WI38 (cell line): Measurements from ENCODE around the gene ZNF311.
"Not testable (repeated sequence)": the region's sequence is repeated elsewhere in the genome, so short reads cannot be mapped to it uniquely, and the experiment has no call there.

ENCODE experiments used
- H3K4me3 ChIP-seq: 2 replicates; pipeline ENCODE4 v1.5.1; 2011; ENCODE audit warnings: low read depth, mild to moderate bottlenecking, control low read depth, low read length
- TF ChIP-seq, protein P1 (sequence below): IDR thresholded peaks from 2 replicates; pipeline ENCODE4 v1.5.1; 2012; ENCODE audit warnings: low read depth, mild to moderate bottlenecking, control low read depth, low read length

Gene ZNF311

DNA sequence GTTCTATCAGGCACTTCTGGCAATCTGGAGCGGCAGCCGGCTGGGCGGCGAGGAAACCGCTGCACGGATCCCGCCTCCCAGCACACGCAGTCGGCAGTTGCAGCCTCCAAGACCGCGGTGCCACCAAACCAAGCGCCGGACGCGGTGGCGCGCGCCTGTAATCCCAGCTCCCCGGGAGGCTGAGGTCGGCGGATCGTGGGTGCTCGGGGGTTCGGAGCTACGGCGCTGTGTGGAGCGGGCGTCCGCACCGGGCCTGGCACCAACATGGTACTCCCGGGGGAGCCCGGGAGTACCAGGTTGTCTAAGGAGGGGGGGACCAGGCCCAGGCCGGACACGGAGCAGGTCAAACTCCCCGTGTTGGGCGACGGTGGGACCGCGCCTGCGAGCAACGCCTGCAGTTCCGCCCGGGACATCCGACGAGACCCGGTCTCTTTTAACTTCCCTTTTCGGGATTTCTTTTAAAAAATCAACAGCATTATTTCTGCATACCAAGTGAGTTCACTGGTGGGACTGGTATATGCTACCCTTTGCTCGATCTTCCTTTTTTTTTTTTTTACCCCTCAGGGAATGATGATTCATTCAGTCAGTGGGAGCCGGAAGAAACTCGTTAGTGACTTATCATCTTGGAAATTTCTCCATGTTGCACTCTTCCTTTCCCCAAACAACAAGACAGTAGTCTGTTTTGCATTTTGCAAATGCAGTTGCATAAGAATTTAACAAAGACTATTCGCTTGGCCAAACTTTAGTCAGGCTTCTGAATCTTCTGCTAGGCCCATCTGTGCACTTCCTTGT lies 27.6 kb downstream of the ZNF311 start:
- peak overlapping the region; percentile 28 for H3K4me3 ChIP-seq
- TF ChIP-seq, protein P1, sequence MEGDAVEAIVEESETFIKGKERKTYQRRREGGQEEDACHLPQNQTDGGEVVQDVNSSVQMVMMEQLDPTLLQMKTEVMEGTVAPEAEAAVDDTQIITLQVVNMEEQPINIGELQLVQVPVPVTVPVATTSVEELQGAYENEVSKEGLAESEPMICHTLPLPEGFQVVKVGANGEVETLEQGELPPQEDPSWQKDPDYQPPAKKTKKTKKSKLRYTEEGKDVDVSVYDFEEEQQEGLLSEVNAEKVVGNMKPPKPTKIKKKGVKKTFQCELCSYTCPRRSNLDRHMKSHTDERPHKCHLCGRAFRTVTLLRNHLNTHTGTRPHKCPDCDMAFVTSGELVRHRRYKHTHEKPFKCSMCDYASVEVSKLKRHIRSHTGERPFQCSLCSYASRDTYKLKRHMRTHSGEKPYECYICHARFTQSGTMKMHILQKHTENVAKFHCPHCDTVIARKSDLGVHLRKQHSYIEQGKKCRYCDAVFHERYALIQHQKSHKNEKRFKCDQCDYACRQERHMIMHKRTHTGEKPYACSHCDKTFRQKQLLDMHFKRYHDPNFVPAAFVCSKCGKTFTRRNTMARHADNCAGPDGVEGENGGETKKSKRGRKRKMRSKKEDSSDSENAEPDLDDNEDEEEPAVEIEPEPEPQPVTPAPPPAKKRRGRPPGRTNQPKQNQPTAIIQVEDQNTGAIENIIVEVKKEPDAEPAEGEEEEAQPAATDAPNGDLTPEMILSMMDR: no peak

DNA sequence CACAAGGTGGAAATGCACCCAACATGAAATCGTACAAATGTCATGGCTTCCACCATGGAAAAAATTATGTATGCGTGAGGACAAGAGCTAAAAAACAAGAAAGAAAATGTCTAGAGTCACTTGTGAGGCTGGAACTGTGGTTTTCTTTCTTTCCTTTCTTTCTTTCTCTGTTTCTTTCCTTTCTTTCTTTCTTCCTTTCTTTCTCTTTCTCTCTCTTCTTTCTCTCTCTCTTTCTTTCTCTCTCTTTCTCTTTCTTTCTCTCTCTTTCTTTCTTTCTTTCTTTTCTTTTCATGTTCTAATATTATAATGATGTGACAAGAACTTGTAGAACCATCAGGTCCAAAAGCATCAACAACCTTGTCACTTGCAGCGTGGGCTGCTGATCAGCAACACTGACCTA lies 28.4 kb downstream of the ZNF311 start:
- no peak overlapping the region for H3K4me3 ChIP-seq
- TF ChIP-seq, protein P1: no peak

DNA sequence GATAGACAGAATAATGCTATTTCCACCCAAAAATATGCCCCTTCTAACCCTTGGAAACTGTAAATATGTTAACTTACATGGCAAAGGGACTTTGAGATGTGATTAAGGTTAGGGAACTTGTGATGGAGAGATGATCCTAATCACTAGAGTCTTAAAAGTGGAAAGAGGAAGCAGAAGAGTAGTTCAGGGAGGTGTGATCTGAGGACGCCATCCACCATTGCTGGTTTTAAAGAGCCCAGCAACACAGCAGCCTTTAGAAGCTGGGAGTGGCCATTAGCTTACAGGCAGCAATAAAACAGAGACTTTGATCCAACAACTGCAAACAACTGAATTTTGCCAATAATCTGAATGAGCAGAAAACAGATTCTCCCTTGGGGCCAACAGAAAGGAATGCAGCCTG lies 30.6 kb downstream of the ZNF311 start:
- TF ChIP-seq, protein P1: no peak

DNA sequence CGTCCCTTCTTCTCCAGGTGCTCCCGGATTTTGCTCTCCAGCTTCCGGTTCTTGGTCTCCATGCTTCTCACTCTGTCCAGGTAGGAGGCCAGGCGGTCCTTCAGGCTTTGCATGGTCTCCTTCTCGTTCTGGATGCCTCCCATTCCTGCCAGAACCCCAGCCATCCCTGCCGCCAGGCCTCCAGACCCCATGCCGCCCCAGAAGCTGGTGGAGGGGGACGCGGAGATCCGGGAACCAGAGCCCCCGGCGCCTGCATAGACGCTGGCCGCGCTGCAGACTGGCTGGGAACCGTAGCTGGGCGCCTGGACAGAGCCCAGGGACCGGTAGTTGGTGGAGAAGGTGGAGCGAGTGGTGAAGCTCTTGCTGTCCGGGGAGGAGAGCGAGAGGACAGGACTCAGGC lies 35.1 kb downstream of the ZNF311 start:
- not testable (repeated sequence) for H3K4me3 ChIP-seq

More for the DNA sequence above, 30.6 kb downstream of the ZNF311 start:
- no peak overlapping the region for H3K4me3 ChIP-seq

DNA sequence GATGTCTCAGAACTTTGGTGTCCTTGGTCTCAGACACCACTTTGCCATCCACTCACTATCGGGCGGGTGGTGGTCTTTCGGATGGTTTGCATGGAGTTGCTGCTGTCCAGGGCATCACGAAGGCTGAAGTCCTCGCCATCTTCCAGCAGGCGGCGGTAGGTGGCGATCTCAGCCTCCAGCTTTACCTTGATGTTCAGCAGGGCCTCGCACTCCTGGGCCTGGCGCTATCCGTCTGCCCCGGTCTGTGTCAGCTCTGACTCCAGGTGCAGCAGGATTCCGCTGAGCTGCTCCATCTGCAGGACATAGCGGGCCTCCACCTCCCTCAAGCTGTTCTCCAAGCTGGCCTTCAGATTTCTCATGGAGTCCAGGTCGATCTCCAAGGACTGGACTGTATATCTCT lies 36.0 kb downstream of the ZNF311 start:
- TF ChIP-seq, protein P1: no peak
- H3K4me3 ChIP-seq: no peak overlapping the region

DNA sequence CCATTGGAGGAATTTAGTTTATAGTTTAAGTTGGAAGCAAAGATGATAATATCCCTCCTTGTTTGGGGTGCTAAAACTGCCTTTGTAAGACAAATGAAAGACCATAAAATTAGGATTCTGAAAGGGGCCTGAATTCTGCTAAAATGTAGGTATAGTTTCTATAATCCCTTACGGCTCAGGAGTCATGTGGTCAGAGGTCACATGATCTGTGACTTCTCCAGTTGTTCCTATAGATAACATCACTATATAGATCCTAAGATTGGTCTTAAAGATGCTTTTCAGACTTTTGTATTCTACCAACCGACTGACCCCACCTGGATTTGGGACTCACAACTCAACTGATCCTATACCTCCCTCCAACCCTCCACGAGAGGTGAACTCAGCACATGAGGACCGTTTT lies 36.6 kb downstream of the ZNF311 start:
- TF ChIP-seq, protein P1: no peak
- no peak overlapping the region for H3K4me3 ChIP-seq

DNA sequence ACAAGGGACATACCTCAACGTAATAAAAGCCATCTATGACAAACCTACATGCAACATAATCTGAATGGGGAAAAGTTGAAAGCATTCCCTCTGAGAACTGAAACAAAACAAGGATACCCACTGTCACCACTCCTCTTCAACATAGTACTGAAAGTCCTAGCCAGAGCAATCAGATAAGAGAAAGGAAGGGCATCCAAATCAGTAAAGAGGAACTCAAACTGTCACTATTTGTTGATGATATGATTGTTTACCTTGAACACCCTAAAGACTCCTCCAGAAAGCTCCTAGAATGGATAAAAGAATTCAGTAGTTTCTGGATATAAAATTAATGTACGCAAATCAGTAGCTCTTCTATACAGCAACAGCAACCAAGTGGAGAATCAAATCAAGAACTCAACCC lies 39.4 kb downstream of the ZNF311 start:
- H3K4me3 ChIP-seq: no peak overlapping the region
- TF ChIP-seq, protein P1: no peak

DNA sequence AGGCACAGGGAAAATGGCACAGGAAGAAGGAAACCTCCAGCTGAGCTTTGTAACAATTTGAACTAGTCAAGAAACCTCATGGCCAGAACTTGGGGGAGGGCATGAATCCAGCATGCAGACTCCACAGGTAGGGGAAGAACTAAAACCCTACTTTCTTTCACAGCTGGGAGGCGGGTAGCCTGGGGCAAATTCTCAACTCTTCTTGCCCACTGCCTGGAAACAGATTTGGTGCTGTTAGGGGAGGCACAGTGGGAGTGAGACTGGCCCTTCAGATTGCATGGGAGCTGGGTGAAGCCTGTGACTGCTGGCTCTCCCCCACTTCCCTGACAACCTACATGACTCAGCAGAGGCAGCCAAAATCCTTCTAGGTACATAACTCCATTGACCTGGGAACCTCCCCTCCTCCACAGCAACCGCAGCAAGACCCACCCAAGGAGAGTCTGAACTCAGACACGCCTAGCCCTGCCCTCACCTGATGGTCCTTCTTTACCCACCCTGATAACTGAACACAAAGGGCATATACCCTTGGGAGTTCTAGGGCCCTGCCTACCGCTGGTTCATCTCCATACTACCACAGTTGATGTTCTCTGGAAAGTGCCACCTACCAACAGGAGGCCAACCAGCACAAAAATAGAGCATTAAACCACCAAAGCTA lies 44.1 kb downstream of the ZNF311 start:
- TF ChIP-seq, protein P1: no peak
- H3K4me3 ChIP-seq: no peak overlapping the region

DNA sequence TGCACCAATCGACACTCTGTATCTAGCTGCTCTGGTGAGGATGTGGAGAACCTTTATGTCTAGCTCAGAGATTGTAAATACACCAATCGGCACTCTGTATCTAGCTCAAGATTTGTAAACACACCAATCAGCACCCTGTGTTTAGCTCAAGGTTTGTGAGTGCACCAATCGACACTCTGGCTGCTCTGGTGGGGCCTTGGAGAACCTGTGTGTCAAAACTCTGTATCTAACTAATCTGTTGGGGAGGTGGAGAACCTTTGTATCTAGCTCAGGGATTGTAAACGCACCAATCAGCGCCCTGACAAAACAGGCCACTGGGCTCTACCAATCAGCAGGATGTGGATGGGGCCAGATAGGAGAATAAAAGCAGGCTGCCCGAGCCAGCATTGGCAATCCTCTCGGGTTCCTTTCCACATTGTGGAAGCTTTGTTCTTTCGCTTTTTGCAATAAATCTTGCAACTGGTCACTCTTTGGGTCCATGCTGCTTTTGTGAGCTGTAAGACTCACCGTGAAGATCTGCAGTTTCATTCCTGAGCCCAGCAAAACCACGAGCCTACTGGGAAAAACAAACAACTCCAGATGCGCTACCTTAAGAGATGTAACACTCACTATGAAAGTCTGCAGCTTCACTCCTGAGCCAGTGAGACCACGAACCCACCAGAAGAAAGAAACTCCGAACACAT lies 46.4 kb downstream of the ZNF311 start:
- not testable (repeated sequence) for H3K4me3 ChIP-seq

DNA sequence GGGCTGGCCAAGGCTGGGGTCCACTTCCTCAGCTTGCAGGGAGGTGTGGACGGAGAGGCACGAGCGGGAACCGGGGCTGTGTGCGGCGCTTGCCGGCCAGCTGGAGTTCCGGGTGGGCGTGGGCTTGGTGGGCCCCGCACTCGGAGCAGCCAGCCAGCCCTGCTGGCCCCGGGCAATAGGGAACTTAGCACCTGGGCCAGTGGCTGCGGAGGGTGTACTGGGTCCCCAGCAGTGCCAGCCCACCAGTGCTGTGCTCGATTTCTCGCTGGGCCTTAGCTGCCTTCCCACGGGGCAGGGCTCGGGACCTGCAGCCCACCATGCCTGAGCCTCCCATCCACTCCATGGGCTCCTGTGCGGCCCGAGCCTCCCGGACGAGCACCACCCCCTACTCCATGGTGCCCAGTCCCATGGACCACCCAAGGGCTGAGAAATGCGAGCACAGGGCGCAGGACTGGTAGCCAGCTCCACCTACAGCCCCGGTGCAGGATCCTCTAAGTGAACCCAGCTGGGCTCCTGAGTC lies 47.3 kb downstream of the ZNF311 start:
- not testable (repeated sequence) for H3K4me3 ChIP-seq
